Posterior cingulate gyrus (tissue), 11 donors: ENCODE results near the gene LMTK3.
"Not testable (repeated sequence)": the region's sequence is repeated elsewhere in the genome, so short reads cannot be mapped to it uniquely, and the experiment has no call there.

Experiments
- DNase-seq, 10 donors: peaks; one replicate each; pipeline versions ENCODE4 v3.0.0 to v3.0.0-alpha.2; 2020 to 2021; ENCODE audit warnings: mixed read lengths in 3 of 10
- intact Hi-C: fragments of 100-400 bp; cut with DNase I; formaldehyde crosslinking; loops from one replicate; pipeline ENCODE4 v1.15.1; 2023

Gene LMTK3

GRCh38 chr19:48492925-48493717, 18.5 kb downstream of the LMTK3 start:
- intact Hi-C loops, result no loop called here
- peak; percentile 70 to 98 (median 85) for DNase-seq

- intact Hi-C loops, result no loop called here
- DNase-seq, result peak in 1 of 10 donors; percentile 70
Observed at GRCh38 chr19:48491793-48492123, 19.9 kb downstream of the LMTK3 start.

- DNase-seq, result no peak
- intact Hi-C loops, result no loop called here
Observed at GRCh38 chr19:48490981-48491792, 20.4 kb downstream of the LMTK3 start.

GRCh38 chr19:48489608-48490216, 21.9 kb downstream of the LMTK3 start:
- intact Hi-C loops, result loop anchor here (1.0 kb wide), 1 partner anchor 95 kb away; no protein-coding TSS in a partner anchor
- DNase-seq, result peak in 9 of 10 donors; percentile 50 to 93 (median 67)

- DNase-seq, intact Hi-C loops: not testable (repeated sequence)
Observed at GRCh38 chr19:48488478-48488877, 23.2 kb downstream of the LMTK3 start.

GRCh38 chr19:48487948-48488347, 23.7 kb downstream of the LMTK3 start:
- intact Hi-C loops, result no loop called here

GRCh38 chr19:48487544-48487943, 24.1 kb downstream of the LMTK3 start:
- intact Hi-C loops, result no loop called here

More at GRCh38 chr19:48487948-48488347, 23.7 kb downstream of the LMTK3 start:
- DNase-seq, result peak in 8 of 10 donors; percentile 55 to 94 (median 64)

GRCh38 chr19:48486706-48487105, 24.9 kb downstream of the LMTK3 start:
- intact Hi-C loops, DNase-seq: not testable (repeated sequence)

More at GRCh38 chr19:48487544-48487943, 24.1 kb downstream of the LMTK3 start:
- no peak for DNase-seq

GRCh38 chr19:48484931-48485612, 26.6 kb downstream of the LMTK3 start:
- DNase-seq, result no peak
- intact Hi-C loops, result no loop called here

- DNase-seq, result peak in 1 of 10 donors; percentile 73
- intact Hi-C loops, result no loop called here
Observed at GRCh38 chr19:48484247-48484893, 27.3 kb downstream of the LMTK3 start.

- no peak for DNase-seq
Observed at GRCh38 chr19:48483301-48483700, 28.3 kb downstream of the LMTK3 start.

GRCh38 chr19:48481846-48482639, 29.6 kb downstream of the LMTK3 start:
- intact Hi-C loops, result no loop called here
- DNase-seq, result no peak

More at GRCh38 chr19:48483301-48483700, 28.3 kb downstream of the LMTK3 start:
- intact Hi-C loops, result no loop called here

GRCh38 chr19:48480558-48481500, 30.8 kb downstream of the LMTK3 start:
- DNase-seq, result peak; percentile 42 to 94 (median 68)
- intact Hi-C loops, result no loop called here

GRCh38 chr19:48480183-48480557, 31.5 kb downstream of the LMTK3 start:
- DNase-seq, result peak; percentile 53 to 97 (median 80)
- intact Hi-C loops, result no loop called here

GRCh38 chr19:48479686-48480085, 31.9 kb downstream of the LMTK3 start:
- intact Hi-C loops, result no loop called here
- no peak for DNase-seq

GRCh38 chr19:48478339-48479256, 33.0 kb downstream of the LMTK3 start:
- DNase-seq, result no peak
- intact Hi-C loops, result no loop called here
